IMR-90 (cell line): ENCODE results near the gene TMEM184C. TPM values are rescaled to one million over a fixed set of nuclear protein-coding genes. Genes with fewer than 3 reads are reported as not detected.

ENCODE experiments used
- ATAC-seq: fragments of 200-7000 bp; cut with Tn5 transposase; 2 replicates; pipeline ENCODE4 v1.9.1; 2020; ENCODE audit warnings: low read depth, mild to moderate bottlenecking, moderate library complexity
- BruUV-seq: library from RNA; stranded (reverse); fragments of 400-500 nt; replicated peaks from 2 replicates; lab custom pipeline; 2021; lab: Mats Ljungman, UMichigan
- CTCF ChIA-PET: fragments of 300-600 bp; formaldehyde crosslinking; extraction: SDS; loops from one replicate; lab custom pipeline; 2021; ENCODE audit warnings: antibody characterized with exemption; lab: Yijun Ruan, JAX
- POLR2A ChIA-PET: fragments of 300-600 bp; sonication (Branson Sonifier 250); formaldehyde crosslinking; loops from one replicate; lab custom pipeline; 2022; ENCODE audit warnings: antibody characterized with exemption; ENCODE audit not compliant: unreplicated experiment; lab: Charles Lee
- DNase-seq: peaks from one replicate; pipeline ENCODE4 v3.0.0; 2013
- H2AFZ ChIP-seq: replicated peaks from 2 replicates; pipeline ENCODE3; 2013; ENCODE audit warnings: low read length, mild to moderate bottlenecking; ENCODE audit not compliant: poor library complexity
- H2AK5ac ChIP-seq: 2 replicates; pipeline ENCODE4 v1.6.1; 2013; ENCODE audit warnings: low read depth, low read length, inconsistent platforms
- H2AK9ac ChIP-seq: replicated peaks from 2 replicates; pipeline ENCODE3; 2013; ENCODE audit warnings: mild to moderate bottlenecking, low read depth, low read length, moderate library complexity; ENCODE audit not compliant: poor library complexity
- H2BK120ac ChIP-seq: 2 replicates; pipeline ENCODE4 v1.6.1; 2013; ENCODE audit warnings: low read depth, low read length, inconsistent platforms
- H2BK15ac ChIP-seq: 3 replicates; pipeline ENCODE4 v1.6.1; 2013; ENCODE audit warnings: low read depth, low read length, inconsistent platforms
- H2BK20ac ChIP-seq: 2 replicates; pipeline ENCODE4 v1.6.1; 2013; ENCODE audit warnings: low read depth, mild to moderate bottlenecking, inconsistent platforms, low read length, moderate library complexity
- H2BK5ac ChIP-seq: 2 replicates; pipeline ENCODE4 v1.6.1; 2013; ENCODE audit warnings: mild to moderate bottlenecking, low read depth, low read length, inconsistent platforms; ENCODE audit not compliant: poor library complexity, severe bottlenecking
- H3K14ac ChIP-seq: replicated peaks from 2 replicates; pipeline ENCODE4 v1.6.1; 2013; ENCODE audit warnings: low read depth, low read length, inconsistent platforms
- H3K18ac ChIP-seq: 2 replicates; pipeline ENCODE4 v1.6.1; 2013; ENCODE audit warnings: low read depth, low read length, control low read depth
- H3K23ac ChIP-seq: 2 replicates; pipeline ENCODE4 v1.6.1; 2013; ENCODE audit warnings: low read depth, low read length, inconsistent platforms
- H3K27ac ChIP-seq: 2 replicates; pipeline ENCODE4 v1.5.1; 2013; ENCODE audit warnings: mild to moderate bottlenecking, control low read depth, low read length; ENCODE audit not compliant: insufficient read depth
- H3K27me3 ChIP-seq: 2 replicates; pipeline ENCODE4 v1.6.1; 2013; ENCODE audit warnings: low read length; ENCODE audit not compliant: control insufficient read depth, insufficient read depth
- H3K36me3 ChIP-seq: 2 replicates; pipeline ENCODE4 v1.6.1; 2013; ENCODE audit warnings: low read length, mixed read lengths; ENCODE audit not compliant: control insufficient read depth, insufficient read depth
- H3K4ac ChIP-seq: 2 replicates; pipeline ENCODE4 v1.6.1; 2013; ENCODE audit warnings: low read depth, low read length, inconsistent platforms
- H3K4me1 ChIP-seq: 2 replicates; pipeline ENCODE4 v1.6.1; 2013; ENCODE audit warnings: low read length, mixed read lengths; ENCODE audit not compliant: control insufficient read depth, insufficient read depth
- H3K4me2 ChIP-seq: 2 replicates; pipeline ENCODE4 v1.6.1; 2013; ENCODE audit warnings: low read depth, mild to moderate bottlenecking, control low read depth, low read length, moderate library complexity
- H3K4me3 ChIP-seq: 2 replicates; pipeline ENCODE4 v1.5.1; 2013; ENCODE audit warnings: low read depth, mild to moderate bottlenecking, control low read depth, low read length, moderate library complexity; ENCODE audit not compliant: insufficient read depth
- H3K56ac ChIP-seq: 2 replicates; pipeline ENCODE4 v1.6.1; 2013; ENCODE audit warnings: low read length, inconsistent platforms; ENCODE audit not compliant: insufficient read depth; ENCODE audit errors: extremely low read depth
- H3K79me1 ChIP-seq, 2 experiments: 2 replicates each; pipeline ENCODE4 v1.6.1; 2013; ENCODE audit warnings: low read length in 2 of 2, inconsistent platforms in 1 of 2, low read depth in 1 of 2
- H3K9ac ChIP-seq: 2 replicates; pipeline ENCODE4 v1.6.1; 2013; ENCODE audit warnings: low read depth, low read length, control low read depth
- H3K9me1 ChIP-seq: 2 replicates; pipeline ENCODE4 v1.6.1; 2013; ENCODE audit warnings: low read length, inconsistent platforms; ENCODE audit not compliant: insufficient read depth
- H3K9me3 ChIP-seq: 2 replicates; pipeline ENCODE4 v1.6.1; 2013; ENCODE audit warnings: low read length; ENCODE audit not compliant: control insufficient read depth, insufficient read depth
- H4K20me1 ChIP-seq: 2 replicates; pipeline ENCODE4 v1.6.1; 2013; ENCODE audit warnings: low read length, inconsistent platforms; ENCODE audit not compliant: insufficient read depth
- H4K5ac ChIP-seq: 2 replicates; pipeline ENCODE4 v1.6.1; 2013; ENCODE audit warnings: mild to moderate bottlenecking, low read depth, low read length, control low read depth
- H4K8ac ChIP-seq, 2 experiments: 2 replicates each; pipeline ENCODE4 v1.6.1; 2013; ENCODE audit warnings: low read depth in 2 of 2, low read length in 2 of 2, control low read depth in 1 of 2, inconsistent platforms in 1 of 2
- H4K91ac ChIP-seq: 2 replicates; pipeline ENCODE4 v1.6.1; 2013; ENCODE audit warnings: low read depth, low read length, inconsistent platforms; ENCODE audit not compliant: insufficient read depth
- BHLHE40 ChIP-seq: fragments of 150-350 bp; IDR thresholded peaks from 2 replicates; pipeline ENCODE4 v1.6.1; 2016; ENCODE audit warnings: mild to moderate bottlenecking, low read depth, low read length
- CEBPB ChIP-seq: IDR thresholded peaks from 2 replicates; pipeline ENCODE4 v1.6.1; 2012; ENCODE audit warnings: low read depth, low read length, improper control_type of control experiment
- CHD1 ChIP-seq: IDR thresholded peaks from 2 replicates; pipeline ENCODE4 v1.6.1; 2012; ENCODE audit warnings: low read depth, low read length, improper control_type of control experiment
- FOS ChIP-seq: fragments of 150-350 bp; IDR thresholded peaks from 2 replicates; pipeline ENCODE4 v1.6.1; 2016; ENCODE audit warnings: low read depth, low read length
- MAFK ChIP-seq: IDR thresholded peaks from 2 replicates; pipeline ENCODE4 v1.6.1; 2012; ENCODE audit warnings: low read depth, low read length, improper control_type of control experiment
- MAZ ChIP-seq: IDR thresholded peaks from 2 replicates; pipeline ENCODE4 v1.6.1; 2012; ENCODE audit warnings: low read depth, mild to moderate bottlenecking, low read length, improper control_type of control experiment, moderate library complexity, borderline replicate concordance
- MXI1 ChIP-seq: IDR thresholded peaks from 2 replicates; pipeline ENCODE4 v1.6.1; 2012; ENCODE audit warnings: low read depth, mild to moderate bottlenecking, low read length, moderate library complexity, borderline replicate concordance
- NFE2L2 ChIP-seq: fragments of 150-350 bp; IDR thresholded peaks from 2 replicates; pipeline ENCODE4 v1.6.1; 2016; ENCODE audit warnings: low read depth, mild to moderate bottlenecking, low read length
- POLR2A ChIP-seq: IDR thresholded peaks from 2 replicates; pipeline ENCODE4 v1.6.1; 2012; ENCODE audit warnings: mild to moderate bottlenecking, low read depth, low read length
- RAD21 ChIP-seq: IDR thresholded peaks from 2 replicates; pipeline ENCODE4 v1.6.1; 2012; ENCODE audit warnings: low read length, improper control_type of control experiment
- RCOR1 ChIP-seq: IDR thresholded peaks from 2 replicates; pipeline ENCODE4 v1.6.1; 2012; ENCODE audit warnings: mild to moderate bottlenecking, low read length, improper control_type of control experiment; ENCODE audit not compliant: insufficient replicate concordance
- RFX5 ChIP-seq: IDR thresholded peaks from 2 replicates; pipeline ENCODE4 v1.8.0; 2012; ENCODE audit warnings: low read depth, mild to moderate bottlenecking, low read length, moderate library complexity
- USF2 ChIP-seq: fragments of 150-350 bp; IDR thresholded peaks from 2 replicates; pipeline ENCODE4 v1.6.1; 2017; ENCODE audit warnings: mild to moderate bottlenecking, antibody characterized with exemption, low read length, low read depth
- WGBS, 2 experiments: methylation state at CpG; one replicate each; pipeline versions ENCODE4 v1.1.5 to v1.1.7; 2013; ENCODE audit warnings: missing lambda C conversion rate in 2 of 2; ENCODE audit not compliant: insufficient read length in 1 of 2; ENCODE audit errors: extremely low coverage in 2 of 2; 5-methylcytosine and 5-hydroxymethylcytosine counted together
- dilution Hi-C: fragments of 300-500 bp; cut with HindIII; formaldehyde crosslinking; loops from one replicate; pipeline ENCODE4 v1.14.3; 2018; ENCODE audit warnings: low sequenced_read_pairs; ENCODE audit not compliant: unreplicated experiment
- in situ Hi-C: fragments of 300-500 bp; cut with MboI; formaldehyde crosslinking; loops from 3 replicates; pipeline ENCODE4 v1.14.3; 2019; ENCODE audit warnings: low sequenced_read_pairs, inconsistent platforms, mixed read lengths
- intact Hi-C: fragments of 100-400 bp; cut with micrococcal nuclease; formaldehyde crosslinking; loops from 2 replicates; pipeline ENCODE4 v1.10.0; 2022
- polyA plus RNA-seq, 3 experiments: library from polyadenylated mRNA; depleted of rRNA; stranded (reverse); fragments of >200 nt; gene quantifications; 2 replicates each; pipeline ENCODE4 v1.2.3, GENCODE V29; 2012; ENCODE audit warnings: low replicate concordance in 1 of 3
- total RNA-seq: library from RNA; depleted of rRNA; stranded (reverse); fragments of >200 nt; gene quantifications from 2 replicates; pipeline ENCODE4 v1.2.3, GENCODE V29; 2012
- TF ChIP-seq, protein P1 (sequence below): fragments of 150-350 bp; IDR thresholded peaks from 2 replicates; pipeline ENCODE4 v1.6.1; 2016; ENCODE audit warnings: low read depth, mild to moderate bottlenecking, low read length, moderate library complexity, borderline replicate concordance

Gene TMEM184C
- total and polyA plus RNA-seq, 2 of the 4 experiments (the other 2 are of a cell fraction): 17.4 to 67.6 TPM

- ChIA-PET POLR2A (no interaction called here), CTCF (no interaction called here)
- peak overlapping the region; percentile 47; the same call in 1 of the 2 replicates for H3K18ac ChIP-seq
- H3K4ac ChIP-seq: no peak overlapping the region
- 0 out of 2 replicates have a peak overlapping the region, but pooled peaks have one; percentile 48 for H2AK5ac ChIP-seq
- no peak overlapping the region for H3K27ac ChIP-seq
- H4K20me1 ChIP-seq: no peaks in the 10 kb centered on the region
- DNase-seq (no peak), ATAC-seq (no peak)
- H3K9me1 ChIP-seq: no peaks in the 10 kb centered on the region
- H3K4me3 ChIP-seq: no peak overlapping the region
- no peak overlapping the region for H2BK5ac ChIP-seq
- WGBS, 2 experiments: no CpG with 5 or more reads among the region's 3 CpGs
- no peak overlapping the region for H3K56ac ChIP-seq
- no TSS peak for BruUV-seq
- peaks cover 10% of the 10 kb centered on the region for H3K4me1 ChIP-seq
- H3K9me3 ChIP-seq: peaks cover 2% of the 10 kb centered on the region; the same call in 1 of the 2 replicates
- H3K23ac ChIP-seq: no peak overlapping the region
- peak overlapping the region; percentile 51; the same call in 1 of the 2 replicates for H2BK20ac ChIP-seq
- H4K8ac ChIP-seq: no peak overlapping the region; a peak in 1 of 4 replicates
- no peaks in the 10 kb centered on the region for H3K27me3 ChIP-seq
- TF ChIP-seq CEBPB (no peak), RAD21 (no peak), POLR2A (no peak), NFE2L2 (no peak), MAZ (no peak), USF2 (no peak), FOS (no peak), CHD1 (no peak), BHLHE40 (no peak), RFX5 (no peak), RCOR1 (no peak), MAFK (no peak), MXI1 (no peak)
- TF ChIP-seq, protein P1, sequence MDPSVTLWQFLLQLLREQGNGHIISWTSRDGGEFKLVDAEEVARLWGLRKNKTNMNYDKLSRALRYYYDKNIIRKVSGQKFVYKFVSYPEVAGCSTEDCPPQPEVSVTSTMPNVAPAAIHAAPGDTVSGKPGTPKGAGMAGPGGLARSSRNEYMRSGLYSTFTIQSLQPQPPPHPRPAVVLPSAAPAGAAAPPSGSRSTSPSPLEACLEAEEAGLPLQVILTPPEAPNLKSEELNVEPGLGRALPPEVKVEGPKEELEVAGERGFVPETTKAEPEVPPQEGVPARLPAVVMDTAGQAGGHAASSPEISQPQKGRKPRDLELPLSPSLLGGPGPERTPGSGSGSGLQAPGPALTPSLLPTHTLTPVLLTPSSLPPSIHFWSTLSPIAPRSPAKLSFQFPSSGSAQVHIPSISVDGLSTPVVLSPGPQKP: no peak
- H3K9ac ChIP-seq: no peak overlapping the region
- dilution Hi-C loops: no loop called here
- no peak overlapping the region for H2BK15ac ChIP-seq
- intact Hi-C loops: loop anchor here (10.0 kb wide), 1 partner anchor 272 kb away; no protein-coding TSS in a partner anchor
- H3K4me2 ChIP-seq: no peak overlapping the region
- no peak overlapping the region for H4K5ac ChIP-seq
- in situ Hi-C loops: loop anchor here (25.0 kb wide), 1 partner anchor 1250 kb away; no protein-coding TSS in a partner anchor
- H4K91ac ChIP-seq: no peak overlapping the region
- H3K36me3 ChIP-seq: no peaks in the 10 kb centered on the region
- no peak overlapping the region for H2BK120ac ChIP-seq
- H3K14ac ChIP-seq: no peak overlapping the region
- no peaks in the 10 kb centered on the region for H3K79me1 ChIP-seq
- no peak overlapping the region for H2AK9ac ChIP-seq
- no peak overlapping the region for H2AFZ ChIP-seq
These were observed 30.2 kb upstream of the TMEM184C start for GRCh38 chr4:147587041-147587440.
